Measurements from ENCODE around the gene CEP85.

GRCh38 chr1:26297791-26298124 lies 63.8 kb downstream of the CEP85 start:
- TF ChIP-seq FOXA1 (IDR thresholded peaks at IDR 0.05) (no peak), BHLHE40 (IDR thresholded peaks at IDR 0.05; ENCODE audit: borderline replicate concordance) (no peak), HDGF (IDR thresholded peaks at IDR 0.05; ENCODE audit: borderline replicate concordance) (no peak), SP1 (IDR thresholded peaks at IDR 0.05) (no peak), FOXM1 (IDR thresholded peaks at IDR 0.05; ENCODE audit: borderline replicate concordance) (no peak), SUZ12 (IDR thresholded peaks at IDR 0.05) (no peak), FOXK2 (IDR thresholded peaks at IDR 0.05) (no peak), ARNT (IDR thresholded peaks at IDR 0.05) (no peak), ELF4 (IDR thresholded peaks at IDR 0.05) (no peak), LEF1 (IDR thresholded peaks at IDR 0.05; ENCODE audit: borderline replicate concordance) (no peak), NFRKB (IDR thresholded peaks at IDR 0.05) (no peak)

Measured in HEK293T (cell line).